Suprapubic skin (tissue), 4 donors: ENCODE results near the gene CCDC137. TPM values are rescaled to one million over a fixed set of nuclear protein-coding genes. Genes with fewer than 3 reads are reported as not detected.
A peak's percentile ranks its signal among the peaks of the same experiment; 100 is the strongest.

Experiments
- DNase-seq, 2 donors: peaks; one replicate each; pipeline ENCODE4 v3.0.0-alpha.2; 2019; ENCODE audit warnings: low spot score in 2 of 2
- H3K27ac ChIP-seq: fragments of 200-600 bp; sonication (generic); one replicate; pipeline ENCODE4 v1.5.1; 2019
- H3K27me3 ChIP-seq: fragments of 200-600 bp; sonication (generic); one replicate; pipeline ENCODE4 v1.5.1; 2019
- H3K36me3 ChIP-seq: fragments of 200-600 bp; sonication (generic); one replicate; pipeline ENCODE4 v1.5.1; 2019
- H3K4me1 ChIP-seq: fragments of 200-600 bp; sonication (generic); one replicate; pipeline ENCODE4 v1.5.1; 2019
- H3K4me3 ChIP-seq: fragments of 200-600 bp; sonication (generic); one replicate; pipeline ENCODE4 v1.5.1; 2019; ENCODE audit warnings: mild to moderate bottlenecking
- H3K9me3 ChIP-seq: fragments of 200-600 bp; sonication (generic); one replicate; pipeline ENCODE4 v1.5.1; 2019
- CTCF ChIP-seq, 2 donors: fragments of 200-600 bp in 1 of 2; fragments of 450-650 bp in 1 of 2; sonication (generic) in 1 of 2; IDR thresholded peaks; one replicate each; pipeline ENCODE4 v1.5.1; 2016 to 2019; ENCODE audit warnings: antibody characterized with exemption in 2 of 2, mild to moderate bottlenecking in 1 of 2, moderate library complexity in 1 of 2
- EP300 ChIP-seq: sonication (generic); formaldehyde crosslinking; IDR thresholded peaks from one replicate; pipeline ENCODE4 v1.6.1; 2017; ENCODE audit warnings: antibody characterized with exemption
- POLR2A ChIP-seq, 2 donors: fragments of 450-650 bp; IDR thresholded peaks; one replicate each; pipeline ENCODE4 v1.6.1; 2017; ENCODE audit warnings: antibody characterized with exemption in 2 of 2, mild to moderate bottlenecking in 2 of 2, moderate library complexity in 2 of 2
- POLR2AphosphoS5 ChIP-seq, 3 donors: sonication (generic); formaldehyde crosslinking; IDR thresholded peaks; one replicate each; pipeline ENCODE4 v1.6.1; 2017; ENCODE audit warnings: antibody characterized with exemption in 3 of 3
- WGBS: methylation state at CpG from one replicate; pipeline ENCODE4 v1.1.5; 2018; 5-methylcytosine and 5-hydroxymethylcytosine counted together
- total RNA-seq, 4 donors: library from RNA; depleted of rRNA; stranded (reverse); fragments of >200 nt; gene quantifications; one replicate each; pipeline ENCODE4 v1.1.0, GENCODE V29; 2016

The CCDC137 gene
- total RNA-seq, 4 donors from 2014 or later, result 14.9 to 29.8 (median 24.5) TPM

- H3K36me3 ChIP-seq, result peaks cover 90% of the 10 kb centered on the region
- no peaks in the 10 kb centered on the region for H3K9me3 ChIP-seq
- no peak for TF ChIP-seq EP300
- no peak for TF ChIP-seq CTCF (IDR thresholded peaks at IDR 0.05)
- TF ChIP-seq POLR2A (IDR thresholded peaks at IDR 0.05), result no peak
- no peak for TF ChIP-seq POLR2AphosphoS5 (IDR thresholded peaks at IDR 0.05)
- H3K4me3 ChIP-seq, result no peak overlapping the region
- no peaks in the 10 kb centered on the region for H3K27me3 ChIP-seq
- WGBS, result 77% methylated on average over 19 of the region's 25 CpGs
- no peak for DNase-seq
- peaks cover 22% of the 10 kb centered on the region for H3K4me1 ChIP-seq
- no peak overlapping the region for H3K27ac ChIP-seq
Observed at GRCh38 chr17:81697261-81698044, 30.9 kb downstream of the CCDC137 start.

GRCh38 chr17:81700353-81701287 is 34.1 kb downstream of the CCDC137 start:
- no peaks in the 10 kb centered on the region for H3K9me3 ChIP-seq
- H3K4me3 ChIP-seq, result no peak overlapping the region
- peaks cover 67% of the 10 kb centered on the region for H3K36me3 ChIP-seq
- DNase-seq, result no peak
- H3K27me3 ChIP-seq, result no peaks in the 10 kb centered on the region
- no peak for TF ChIP-seq POLR2AphosphoS5 (IDR thresholded peaks at IDR 0.05)
- TF ChIP-seq CTCF (IDR thresholded peaks at IDR 0.05), result no peak
- no peak for TF ChIP-seq EP300
- TF ChIP-seq POLR2A (IDR thresholded peaks at IDR 0.05), result no peak
- whole genome bisulfite sequencing, result 93% methylated on average over 16 of the region's 25 CpGs
- H3K4me1 ChIP-seq, result peaks cover 39% of the 10 kb centered on the region
- H3K27ac ChIP-seq, result no peak overlapping the region

GRCh38 chr17:81701288-81702071 is 34.9 kb downstream of the CCDC137 start:
- DNase-seq, result no peak
- Histone ChIP-seq H3K4me1 (peaks cover 39% of the 10 kb centered on the region), H3K36me3 (peaks cover 67% of the 10 kb centered on the region), H3K9me3 (no peaks in the 10 kb centered on the region), H3K27me3 (no peaks in the 10 kb centered on the region), H3K27ac (peak overlapping the region; percentile 96), H3K4me3 (peak overlapping the region; percentile 99)
- WGBS, result 69% methylated on average over 20 of the region's 23 CpGs
- TF ChIP-seq EP300 (no peak), POLR2AphosphoS5 (IDR thresholded peaks at IDR 0.05) (no peak), POLR2A (IDR thresholded peaks at IDR 0.05) (no peak), CTCF (IDR thresholded peaks at IDR 0.05) (no peak)

- Histone ChIP-seq H3K4me1 (peaks cover 39% of the 10 kb centered on the region), H3K9me3 (no peaks in the 10 kb centered on the region), H3K36me3 (peaks cover 66% of the 10 kb centered on the region), H3K27ac (peak within 1 kb of the TSS; percentile 96), H3K27me3 (no peaks in the 10 kb centered on the region), H3K4me3 (peak within 1 kb of the TSS; percentile 99)
- 1% methylated on average over 38 of the region's 102 CpGs for WGBS
- DNase-seq, result peak; percentile 94 to 97
- TF ChIP-seq POLR2AphosphoS5 (IDR thresholded peaks at IDR 0.05) (peak; percentile 64 to 93 (median 83)), EP300 (no peak), POLR2A (IDR thresholded peaks at IDR 0.05) (peak; percentile 66 to 69), CTCF (IDR thresholded peaks at IDR 0.05) (peak; percentile 18 to 42)
Observed at GRCh38 chr17:81702934-81703746, 36.6 kb downstream of the CCDC137 start, which contains the start of gene MRPL12. Gene MRPL12, plus strand, starts transcription at chr17:81703367. Its CDS starts 135 bp downstream, at chr17:81703502.
